IMR-90 (cell line): Measurements from ENCODE around the gene KLF16. TPM values are rescaled to one million over a fixed set of nuclear protein-coding genes. Genes with fewer than 3 reads are reported as not detected.

Source experiments
- ATAC-seq: fragments of 200-7000 bp; cut with Tn5 transposase; 2 replicates; pipeline ENCODE4 v1.9.1; 2020; ENCODE audit warnings: low read depth, mild to moderate bottlenecking, moderate library complexity
- BruUV-seq: library from RNA; stranded (reverse); fragments of 400-500 nt; replicated peaks from 2 replicates; lab custom pipeline; 2021; lab: Mats Ljungman, UMichigan
- CTCF ChIA-PET: fragments of 300-600 bp; formaldehyde crosslinking; extraction: SDS; loops from one replicate; lab custom pipeline; 2021; ENCODE audit warnings: antibody characterized with exemption; lab: Yijun Ruan, JAX
- POLR2A ChIA-PET: fragments of 300-600 bp; sonication (Branson Sonifier 250); formaldehyde crosslinking; loops from one replicate; lab custom pipeline; 2022; ENCODE audit warnings: antibody characterized with exemption; ENCODE audit not compliant: unreplicated experiment; lab: Charles Lee
- DNase-seq: peaks from one replicate; pipeline ENCODE4 v3.0.0; 2013
- H2AFZ ChIP-seq: replicated peaks from 2 replicates; pipeline ENCODE3; 2013; ENCODE audit warnings: low read length, mild to moderate bottlenecking; ENCODE audit not compliant: poor library complexity
- H2AK5ac ChIP-seq: 2 replicates; pipeline ENCODE4 v1.6.1; 2013; ENCODE audit warnings: low read depth, low read length, inconsistent platforms
- H2AK9ac ChIP-seq: replicated peaks from 2 replicates; pipeline ENCODE3; 2013; ENCODE audit warnings: mild to moderate bottlenecking, low read depth, low read length, moderate library complexity; ENCODE audit not compliant: poor library complexity
- H2BK120ac ChIP-seq: 2 replicates; pipeline ENCODE4 v1.6.1; 2013; ENCODE audit warnings: low read depth, low read length, inconsistent platforms
- H2BK15ac ChIP-seq: 3 replicates; pipeline ENCODE4 v1.6.1; 2013; ENCODE audit warnings: low read depth, low read length, inconsistent platforms
- H2BK20ac ChIP-seq: 2 replicates; pipeline ENCODE4 v1.6.1; 2013; ENCODE audit warnings: low read depth, mild to moderate bottlenecking, inconsistent platforms, low read length, moderate library complexity
- H2BK5ac ChIP-seq: 2 replicates; pipeline ENCODE4 v1.6.1; 2013; ENCODE audit warnings: mild to moderate bottlenecking, low read depth, low read length, inconsistent platforms; ENCODE audit not compliant: poor library complexity, severe bottlenecking
- H3K14ac ChIP-seq: replicated peaks from 2 replicates; pipeline ENCODE4 v1.6.1; 2013; ENCODE audit warnings: low read depth, low read length, inconsistent platforms
- H3K18ac ChIP-seq: 2 replicates; pipeline ENCODE4 v1.6.1; 2013; ENCODE audit warnings: low read depth, low read length, control low read depth
- H3K23ac ChIP-seq: 2 replicates; pipeline ENCODE4 v1.6.1; 2013; ENCODE audit warnings: low read depth, low read length, inconsistent platforms
- H3K27ac ChIP-seq: 2 replicates; pipeline ENCODE4 v1.5.1; 2013; ENCODE audit warnings: mild to moderate bottlenecking, control low read depth, low read length; ENCODE audit not compliant: insufficient read depth
- H3K27me3 ChIP-seq: 2 replicates; pipeline ENCODE4 v1.6.1; 2013; ENCODE audit warnings: low read length; ENCODE audit not compliant: control insufficient read depth, insufficient read depth
- H3K36me3 ChIP-seq: 2 replicates; pipeline ENCODE4 v1.6.1; 2013; ENCODE audit warnings: low read length, mixed read lengths; ENCODE audit not compliant: control insufficient read depth, insufficient read depth
- H3K4ac ChIP-seq: 2 replicates; pipeline ENCODE4 v1.6.1; 2013; ENCODE audit warnings: low read depth, low read length, inconsistent platforms
- H3K4me1 ChIP-seq: 2 replicates; pipeline ENCODE4 v1.6.1; 2013; ENCODE audit warnings: low read length, mixed read lengths; ENCODE audit not compliant: control insufficient read depth, insufficient read depth
- H3K4me2 ChIP-seq: 2 replicates; pipeline ENCODE4 v1.6.1; 2013; ENCODE audit warnings: low read depth, mild to moderate bottlenecking, control low read depth, low read length, moderate library complexity
- H3K4me3 ChIP-seq: 2 replicates; pipeline ENCODE4 v1.5.1; 2013; ENCODE audit warnings: low read depth, mild to moderate bottlenecking, control low read depth, low read length, moderate library complexity; ENCODE audit not compliant: insufficient read depth
- H3K56ac ChIP-seq: 2 replicates; pipeline ENCODE4 v1.6.1; 2013; ENCODE audit warnings: low read length, inconsistent platforms; ENCODE audit not compliant: insufficient read depth; ENCODE audit errors: extremely low read depth
- H3K79me1 ChIP-seq, 2 experiments: 2 replicates each; pipeline ENCODE4 v1.6.1; 2013; ENCODE audit warnings: low read length in 2 of 2, inconsistent platforms in 1 of 2, low read depth in 1 of 2
- H3K9ac ChIP-seq: 2 replicates; pipeline ENCODE4 v1.6.1; 2013; ENCODE audit warnings: low read depth, low read length, control low read depth
- H3K9me1 ChIP-seq: 2 replicates; pipeline ENCODE4 v1.6.1; 2013; ENCODE audit warnings: low read length, inconsistent platforms; ENCODE audit not compliant: insufficient read depth
- H3K9me3 ChIP-seq: 2 replicates; pipeline ENCODE4 v1.6.1; 2013; ENCODE audit warnings: low read length; ENCODE audit not compliant: control insufficient read depth, insufficient read depth
- H4K20me1 ChIP-seq: 2 replicates; pipeline ENCODE4 v1.6.1; 2013; ENCODE audit warnings: low read length, inconsistent platforms; ENCODE audit not compliant: insufficient read depth
- H4K5ac ChIP-seq: 2 replicates; pipeline ENCODE4 v1.6.1; 2013; ENCODE audit warnings: mild to moderate bottlenecking, low read depth, low read length, control low read depth
- H4K8ac ChIP-seq, 2 experiments: 2 replicates each; pipeline ENCODE4 v1.6.1; 2013; ENCODE audit warnings: low read depth in 2 of 2, low read length in 2 of 2, control low read depth in 1 of 2, inconsistent platforms in 1 of 2
- H4K91ac ChIP-seq: 2 replicates; pipeline ENCODE4 v1.6.1; 2013; ENCODE audit warnings: low read depth, low read length, inconsistent platforms; ENCODE audit not compliant: insufficient read depth
- CEBPB ChIP-seq: IDR thresholded peaks from 2 replicates; pipeline ENCODE4 v1.6.1; 2012; ENCODE audit warnings: low read depth, low read length, improper control_type of control experiment
- CHD1 ChIP-seq: IDR thresholded peaks from 2 replicates; pipeline ENCODE4 v1.6.1; 2012; ENCODE audit warnings: low read depth, low read length, improper control_type of control experiment
- FOS ChIP-seq: fragments of 150-350 bp; IDR thresholded peaks from 2 replicates; pipeline ENCODE4 v1.6.1; 2016; ENCODE audit warnings: low read depth, low read length
- MAFK ChIP-seq: IDR thresholded peaks from 2 replicates; pipeline ENCODE4 v1.6.1; 2012; ENCODE audit warnings: low read depth, low read length, improper control_type of control experiment
- MAZ ChIP-seq: IDR thresholded peaks from 2 replicates; pipeline ENCODE4 v1.6.1; 2012; ENCODE audit warnings: low read depth, mild to moderate bottlenecking, low read length, improper control_type of control experiment, moderate library complexity, borderline replicate concordance
- MXI1 ChIP-seq: IDR thresholded peaks from 2 replicates; pipeline ENCODE4 v1.6.1; 2012; ENCODE audit warnings: low read depth, mild to moderate bottlenecking, low read length, moderate library complexity, borderline replicate concordance
- NFE2L2 ChIP-seq: fragments of 150-350 bp; IDR thresholded peaks from 2 replicates; pipeline ENCODE4 v1.6.1; 2016; ENCODE audit warnings: low read depth, mild to moderate bottlenecking, low read length
- POLR2A ChIP-seq: IDR thresholded peaks from 2 replicates; pipeline ENCODE4 v1.6.1; 2012; ENCODE audit warnings: mild to moderate bottlenecking, low read depth, low read length
- RAD21 ChIP-seq: IDR thresholded peaks from 2 replicates; pipeline ENCODE4 v1.6.1; 2012; ENCODE audit warnings: low read length, improper control_type of control experiment
- RCOR1 ChIP-seq: IDR thresholded peaks from 2 replicates; pipeline ENCODE4 v1.6.1; 2012; ENCODE audit warnings: mild to moderate bottlenecking, low read length, improper control_type of control experiment; ENCODE audit not compliant: insufficient replicate concordance
- SMC3 ChIP-seq: fragments of 150-350 bp; IDR thresholded peaks from 2 replicates; pipeline ENCODE4 v1.6.1; 2016; ENCODE audit warnings: low read depth, mild to moderate bottlenecking, antibody characterized with exemption, low read length, moderate library complexity
- WGBS, 2 experiments: methylation state at CpG; one replicate each; pipeline versions ENCODE4 v1.1.5 to v1.1.7; 2013; ENCODE audit warnings: missing lambda C conversion rate in 2 of 2; ENCODE audit not compliant: insufficient read length in 1 of 2; ENCODE audit errors: extremely low coverage in 2 of 2; 5-methylcytosine and 5-hydroxymethylcytosine counted together
- dilution Hi-C: fragments of 300-500 bp; cut with HindIII; formaldehyde crosslinking; loops from one replicate; pipeline ENCODE4 v1.14.3; 2018; ENCODE audit warnings: low sequenced_read_pairs; ENCODE audit not compliant: unreplicated experiment
- in situ Hi-C: fragments of 300-500 bp; cut with MboI; formaldehyde crosslinking; loops from 3 replicates; pipeline ENCODE4 v1.14.3; 2019; ENCODE audit warnings: low sequenced_read_pairs, inconsistent platforms, mixed read lengths
- intact Hi-C: fragments of 100-400 bp; cut with micrococcal nuclease; formaldehyde crosslinking; loops from 2 replicates; pipeline ENCODE4 v1.10.0; 2022
- polyA plus RNA-seq, 3 experiments: library from polyadenylated mRNA; depleted of rRNA; stranded (reverse); fragments of >200 nt; gene quantifications; 2 replicates each; pipeline ENCODE4 v1.2.3, GENCODE V29; 2012; ENCODE audit warnings: low replicate concordance in 1 of 3
- total RNA-seq: library from RNA; depleted of rRNA; stranded (reverse); fragments of >200 nt; gene quantifications from 2 replicates; pipeline ENCODE4 v1.2.3, GENCODE V29; 2012
- TF ChIP-seq, protein P1 (sequence below): conservative IDR thresholded peaks from 2 replicates; pipeline ENCODE4 v1.5.1; 2012; ENCODE audit warnings: mild to moderate bottlenecking, low read depth, low read length, improper control_type of control experiment

Gene KLF16
- total and polyA plus RNA-seq, 2 of the 4 experiments (the other 2 are of a cell fraction), result 0.90 to 13.1 TPM

- peaks cover 46% of the 10 kb centered on the region for H4K20me1 ChIP-seq
- no peak overlapping the region for H3K27ac ChIP-seq
- H2BK15ac ChIP-seq, result no peak overlapping the region
- H2AFZ ChIP-seq, result no peak overlapping the region
- no peak overlapping the region for H3K4ac ChIP-seq
- in situ Hi-C loops, result no loop called here
- H4K5ac ChIP-seq, result no peak overlapping the region
- H3K9me3 ChIP-seq, result no peaks in the 10 kb centered on the region
- CTCF ChIA-PET, result no interaction called here
- no peak overlapping the region for H2AK5ac ChIP-seq
- H2BK5ac ChIP-seq, result no peak overlapping the region
- POLR2A ChIA-PET, result no interaction called here
- H3K4me2 ChIP-seq, result no peak overlapping the region
- H3K56ac ChIP-seq, result no peak overlapping the region
- no peak for ATAC-seq
- H2BK20ac ChIP-seq, result no peak overlapping the region
- no peak overlapping the region for H3K4me3 ChIP-seq
- no peak overlapping the region for H2AK9ac ChIP-seq
- dilution Hi-C loops, result no loop called here
- H3K79me1 ChIP-seq, result peaks cover 17 to 64% of the 10 kb centered on the region in 2 experiments
- H3K23ac ChIP-seq, result no peak overlapping the region
- BruUV-seq, result no TSS peak
- H3K36me3 ChIP-seq, result peaks cover 9% of the 10 kb centered on the region; the same call in 1 of the 2 replicates
- no peak overlapping the region for H3K9ac ChIP-seq
- H3K18ac ChIP-seq, result no peak overlapping the region
- intact Hi-C loops, result no loop called here
- peaks cover 10% of the 10 kb centered on the region for H3K4me1 ChIP-seq
- H3K9me1 ChIP-seq, result peaks cover 13% of the 10 kb centered on the region; the same call in 1 of the 2 replicates
- H4K91ac ChIP-seq, result no peak overlapping the region
- H3K14ac ChIP-seq, result no peak overlapping the region
- no peak overlapping the region for H2BK120ac ChIP-seq
- WGBS, 2 experiments, result 93% methylated on average over 12 of the region's 13 CpGs; no CpG with 5 or more reads in 1 of the 2 experiments
- H4K8ac ChIP-seq, result no peak overlapping the region
- TF ChIP-seq CEBPB, result no peak
- TF ChIP-seq, protein P1, sequence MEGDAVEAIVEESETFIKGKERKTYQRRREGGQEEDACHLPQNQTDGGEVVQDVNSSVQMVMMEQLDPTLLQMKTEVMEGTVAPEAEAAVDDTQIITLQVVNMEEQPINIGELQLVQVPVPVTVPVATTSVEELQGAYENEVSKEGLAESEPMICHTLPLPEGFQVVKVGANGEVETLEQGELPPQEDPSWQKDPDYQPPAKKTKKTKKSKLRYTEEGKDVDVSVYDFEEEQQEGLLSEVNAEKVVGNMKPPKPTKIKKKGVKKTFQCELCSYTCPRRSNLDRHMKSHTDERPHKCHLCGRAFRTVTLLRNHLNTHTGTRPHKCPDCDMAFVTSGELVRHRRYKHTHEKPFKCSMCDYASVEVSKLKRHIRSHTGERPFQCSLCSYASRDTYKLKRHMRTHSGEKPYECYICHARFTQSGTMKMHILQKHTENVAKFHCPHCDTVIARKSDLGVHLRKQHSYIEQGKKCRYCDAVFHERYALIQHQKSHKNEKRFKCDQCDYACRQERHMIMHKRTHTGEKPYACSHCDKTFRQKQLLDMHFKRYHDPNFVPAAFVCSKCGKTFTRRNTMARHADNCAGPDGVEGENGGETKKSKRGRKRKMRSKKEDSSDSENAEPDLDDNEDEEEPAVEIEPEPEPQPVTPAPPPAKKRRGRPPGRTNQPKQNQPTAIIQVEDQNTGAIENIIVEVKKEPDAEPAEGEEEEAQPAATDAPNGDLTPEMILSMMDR, result no peak
- no peak for TF ChIP-seq FOS
- TF ChIP-seq CHD1, result no peak
- TF ChIP-seq MAZ, result no peak
- no peak for TF ChIP-seq SMC3
- no peak for TF ChIP-seq POLR2A
- no peak for TF ChIP-seq MAFK
- no peak for TF ChIP-seq NFE2L2
- no peak for TF ChIP-seq MXI1
- no peak for TF ChIP-seq RCOR1
- TF ChIP-seq RAD21, result no peak
- H3K27me3 ChIP-seq, result no peaks in the 10 kb centered on the region
- no peak for DNase-seq
These were observed 44.9 kb upstream of the KLF16 start for GRCh38 chr19:1908364-1908678.
